Coronary artery (tissue), 2 donors: ENCODE measurements around the gene RAD51AP1.

Experiments
- DNase-seq: peaks from one replicate; pipeline ENCODE4 v3.0.0-alpha.2; 2017; ENCODE audit warnings: low spot score
- H3K27ac ChIP-seq, 2 donors: fragments of 200-600 bp; sonication (generic); one replicate each; pipeline ENCODE4 v1.5.1; 2016 to 2019
- H3K4me3 ChIP-seq: fragments of 200-600 bp; sonication (generic); 2 replicates; pipeline ENCODE4 v1.5.1; 2016; ENCODE audit warnings: mild to moderate bottlenecking, moderate library complexity
- TF ChIP-seq, protein P1 (sequence below): fragments of 200-600 bp; sonication (generic); IDR thresholded peaks from one replicate; pipeline ENCODE4 v1.5.1; 2019; ENCODE audit warnings: antibody characterized with exemption

The RAD51AP1 gene

DNA sequence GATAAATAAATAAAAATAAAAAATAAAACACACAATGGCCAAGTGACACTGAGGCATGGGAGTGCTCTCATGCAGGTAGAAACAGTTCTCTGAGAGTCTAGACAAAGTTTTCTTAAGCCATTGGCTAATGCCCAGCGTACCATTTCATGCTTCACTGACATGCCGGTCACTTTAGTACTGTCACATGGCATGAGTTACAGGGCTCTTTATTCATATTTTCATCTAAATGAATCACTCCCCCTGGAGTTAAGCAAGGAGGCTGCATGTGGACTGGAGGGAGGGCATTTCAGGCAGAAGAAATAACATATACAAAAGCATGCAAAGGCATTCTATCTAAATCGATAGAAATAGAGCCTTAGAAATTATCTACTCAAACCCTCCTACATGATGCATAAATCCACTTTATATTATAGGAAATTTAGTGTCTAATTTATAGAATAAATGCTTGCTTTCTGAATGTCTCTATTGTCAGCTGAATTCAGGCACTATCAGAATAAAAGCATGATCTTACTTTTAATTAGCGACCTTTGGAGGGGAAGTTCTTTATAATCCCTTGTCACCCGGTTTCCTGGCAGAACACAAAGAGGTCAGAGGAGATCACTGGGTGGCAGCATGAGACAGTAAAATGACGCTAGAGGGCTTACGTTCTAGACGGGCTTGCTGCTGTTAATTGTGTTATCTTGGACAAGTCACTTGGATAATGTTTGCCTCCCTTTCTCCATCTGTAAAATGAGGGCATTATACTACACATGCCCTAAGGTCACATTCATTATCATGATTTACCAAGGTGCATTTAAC lies 40.8 kb downstream of the RAD51AP1 start:
- TF ChIP-seq, protein P1, sequence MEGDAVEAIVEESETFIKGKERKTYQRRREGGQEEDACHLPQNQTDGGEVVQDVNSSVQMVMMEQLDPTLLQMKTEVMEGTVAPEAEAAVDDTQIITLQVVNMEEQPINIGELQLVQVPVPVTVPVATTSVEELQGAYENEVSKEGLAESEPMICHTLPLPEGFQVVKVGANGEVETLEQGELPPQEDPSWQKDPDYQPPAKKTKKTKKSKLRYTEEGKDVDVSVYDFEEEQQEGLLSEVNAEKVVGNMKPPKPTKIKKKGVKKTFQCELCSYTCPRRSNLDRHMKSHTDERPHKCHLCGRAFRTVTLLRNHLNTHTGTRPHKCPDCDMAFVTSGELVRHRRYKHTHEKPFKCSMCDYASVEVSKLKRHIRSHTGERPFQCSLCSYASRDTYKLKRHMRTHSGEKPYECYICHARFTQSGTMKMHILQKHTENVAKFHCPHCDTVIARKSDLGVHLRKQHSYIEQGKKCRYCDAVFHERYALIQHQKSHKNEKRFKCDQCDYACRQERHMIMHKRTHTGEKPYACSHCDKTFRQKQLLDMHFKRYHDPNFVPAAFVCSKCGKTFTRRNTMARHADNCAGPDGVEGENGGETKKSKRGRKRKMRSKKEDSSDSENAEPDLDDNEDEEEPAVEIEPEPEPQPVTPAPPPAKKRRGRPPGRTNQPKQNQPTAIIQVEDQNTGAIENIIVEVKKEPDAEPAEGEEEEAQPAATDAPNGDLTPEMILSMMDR: no peak
- no peak overlapping the region for H3K4me3 ChIP-seq
- no peak overlapping the region for H3K27ac ChIP-seq
- no peak for DNase-seq

DNA sequence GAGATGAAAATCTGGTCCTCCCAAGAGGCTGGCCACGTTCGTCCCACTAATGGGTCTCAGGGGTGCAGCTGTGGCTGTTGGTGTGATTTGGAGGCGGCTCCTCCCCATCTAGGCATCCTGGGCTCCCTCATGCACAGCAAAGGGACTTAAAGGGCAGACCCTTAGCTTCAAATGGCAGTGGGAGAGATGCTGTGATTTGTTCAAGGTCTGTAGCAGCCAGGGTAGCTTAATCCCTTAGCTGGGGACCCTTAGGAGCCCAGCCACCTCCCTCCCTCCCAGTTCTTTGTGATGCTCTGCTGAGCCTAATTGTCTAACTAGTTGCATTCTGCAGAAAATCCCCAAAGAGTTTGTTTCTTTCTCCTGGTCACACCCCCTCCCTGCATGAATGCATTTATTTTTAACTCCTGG lies 41.6 kb downstream of the RAD51AP1 start:
- no peak for DNase-seq
- H3K27ac ChIP-seq: no peak overlapping the region
- TF ChIP-seq, protein P1: no peak
- H3K4me3 ChIP-seq: no peak overlapping the region

DNA sequence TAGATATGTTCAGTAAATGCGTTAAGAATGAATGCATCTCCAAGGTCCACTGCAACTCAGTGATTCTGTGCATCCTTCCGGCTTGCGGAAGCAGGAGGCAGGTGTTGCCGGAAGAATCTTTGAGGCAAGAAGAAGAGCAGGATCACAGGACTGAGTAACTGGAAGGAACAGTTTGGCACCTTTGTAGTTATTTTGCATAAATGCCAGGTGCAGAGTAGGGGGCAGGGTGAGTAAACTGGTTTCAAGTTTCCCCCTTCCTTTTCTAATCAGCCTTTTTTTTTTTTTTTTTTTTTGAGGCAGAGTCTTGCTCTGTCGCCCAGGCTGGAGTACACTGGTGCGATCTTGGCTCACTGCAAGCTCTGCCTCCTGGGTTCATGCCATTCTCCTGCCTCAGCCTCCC lies 45.6 kb downstream of the RAD51AP1 start:
- TF ChIP-seq, protein P1: no peak
- Histone ChIP-seq H3K27ac (no peak overlapping the region), H3K4me3 (no peak overlapping the region)
- DNase-seq: no peak

DNA sequence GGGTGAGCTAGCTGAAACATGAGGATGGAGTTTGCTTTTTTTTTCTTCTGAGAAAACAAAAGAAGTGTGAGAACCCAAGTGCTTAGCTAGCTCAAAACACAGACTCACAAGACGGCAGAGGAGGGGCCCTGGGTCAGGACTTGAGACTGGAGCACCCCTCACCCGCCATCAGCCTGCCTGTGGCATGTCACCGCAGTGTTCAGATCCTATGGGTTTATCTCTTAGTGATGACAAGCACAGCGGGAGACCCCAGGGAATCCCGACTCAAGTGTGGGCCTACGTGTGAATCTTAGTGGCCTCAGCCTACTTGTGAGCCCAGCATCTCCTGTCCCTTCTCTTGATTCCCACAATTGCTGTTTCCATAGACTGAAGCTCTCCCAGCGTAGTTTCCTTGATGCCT lies 46.2 kb downstream of the RAD51AP1 start:
- Histone ChIP-seq H3K27ac (no peak overlapping the region), H3K4me3 (no peak overlapping the region)
- DNase-seq: no peak
- TF ChIP-seq, protein P1: no peak

DNA sequence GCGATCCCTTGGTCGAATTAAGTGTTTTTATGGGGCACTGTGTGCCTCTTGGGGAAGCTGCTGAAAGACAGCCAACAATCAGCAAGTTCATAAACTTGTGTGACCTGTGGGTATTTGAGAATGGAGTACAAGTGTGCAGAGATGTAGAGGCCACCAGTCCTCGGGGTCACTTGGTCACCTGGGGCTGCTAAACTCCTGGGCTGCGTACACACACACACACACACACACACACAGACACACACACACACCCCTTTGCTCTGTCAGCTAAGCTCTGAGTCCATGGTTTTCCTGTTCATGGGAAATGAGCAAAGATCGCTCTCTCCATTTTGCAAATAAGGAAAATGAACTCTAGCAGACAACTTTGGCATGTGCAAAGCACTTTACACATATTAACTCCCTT lies 47.8 kb downstream of the RAD51AP1 start:
- DNase-seq: no peak
- Histone ChIP-seq H3K27ac (no peak overlapping the region), H3K4me3 (no peak overlapping the region)
- TF ChIP-seq, protein P1: no peak

DNA sequence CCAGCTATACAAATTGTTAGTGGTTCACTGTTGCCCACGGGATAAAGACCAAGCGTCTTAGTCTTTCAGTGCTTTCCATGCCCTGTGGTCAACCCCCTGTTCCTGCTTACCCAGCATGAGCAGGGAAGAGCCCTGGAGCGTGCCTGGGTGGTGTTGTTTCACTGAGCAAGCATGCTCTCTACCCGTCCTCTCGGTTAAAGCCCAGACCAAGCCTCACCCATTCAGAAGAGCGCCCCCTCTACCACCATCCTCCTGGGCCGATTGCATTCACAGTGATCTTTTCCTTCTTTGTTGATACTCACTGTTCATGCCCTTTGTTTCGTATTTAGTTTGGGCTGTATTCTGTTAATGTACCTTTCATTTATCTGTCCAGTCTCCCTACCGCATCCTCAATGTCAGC lies 48.4 kb downstream of the RAD51AP1 start:
- Histone ChIP-seq H3K27ac (no peak overlapping the region), H3K4me3 (no peak overlapping the region)
- TF ChIP-seq, protein P1: no peak
- no peak for DNase-seq

DNA sequence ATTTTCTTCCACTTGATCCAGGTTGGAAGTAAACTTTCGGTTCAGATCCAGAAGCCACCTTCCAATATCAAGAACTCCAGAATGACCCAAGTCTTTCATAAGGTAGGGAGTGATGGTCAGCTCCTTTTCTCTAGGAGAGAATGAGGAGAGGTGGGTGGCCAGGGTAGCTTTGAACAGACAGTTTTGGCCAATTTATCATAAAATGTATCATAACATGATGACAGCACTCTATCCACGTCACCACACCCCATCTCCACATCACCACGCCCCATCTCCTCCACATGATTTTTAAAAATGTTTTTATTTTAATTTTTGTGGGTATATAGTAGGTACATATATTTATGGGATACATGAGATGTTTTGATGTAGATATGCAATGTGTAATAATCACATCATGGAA lies 50.2 kb downstream of the RAD51AP1 start:
- TF ChIP-seq, protein P1: no peak
- DNase-seq: no peak
- Histone ChIP-seq H3K27ac (no peak overlapping the region), H3K4me3 (no peak overlapping the region)
